ENCODE measurements around the gene KLHDC7A.

GRCh38 chr1:18527514-18527913 lies 46.8 kb downstream of the KLHDC7A start:
- TF ChIP-seq, protein P1, sequence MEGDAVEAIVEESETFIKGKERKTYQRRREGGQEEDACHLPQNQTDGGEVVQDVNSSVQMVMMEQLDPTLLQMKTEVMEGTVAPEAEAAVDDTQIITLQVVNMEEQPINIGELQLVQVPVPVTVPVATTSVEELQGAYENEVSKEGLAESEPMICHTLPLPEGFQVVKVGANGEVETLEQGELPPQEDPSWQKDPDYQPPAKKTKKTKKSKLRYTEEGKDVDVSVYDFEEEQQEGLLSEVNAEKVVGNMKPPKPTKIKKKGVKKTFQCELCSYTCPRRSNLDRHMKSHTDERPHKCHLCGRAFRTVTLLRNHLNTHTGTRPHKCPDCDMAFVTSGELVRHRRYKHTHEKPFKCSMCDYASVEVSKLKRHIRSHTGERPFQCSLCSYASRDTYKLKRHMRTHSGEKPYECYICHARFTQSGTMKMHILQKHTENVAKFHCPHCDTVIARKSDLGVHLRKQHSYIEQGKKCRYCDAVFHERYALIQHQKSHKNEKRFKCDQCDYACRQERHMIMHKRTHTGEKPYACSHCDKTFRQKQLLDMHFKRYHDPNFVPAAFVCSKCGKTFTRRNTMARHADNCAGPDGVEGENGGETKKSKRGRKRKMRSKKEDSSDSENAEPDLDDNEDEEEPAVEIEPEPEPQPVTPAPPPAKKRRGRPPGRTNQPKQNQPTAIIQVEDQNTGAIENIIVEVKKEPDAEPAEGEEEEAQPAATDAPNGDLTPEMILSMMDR (IDR thresholded peaks at IDR 0.05; ENCODE audit: insufficient read depth, low read length): no peak
- TF ChIP-seq POLR2AphosphoS5 (IDR thresholded peaks at IDR 0.05; ENCODE audit: low read depth) (no peak), SPI1 (IDR thresholded peaks at IDR 0.05; ENCODE audit: borderline replicate concordance, low read depth) (no peak), GABPA (IDR thresholded peaks at IDR 0.05; ENCODE audit: low read depth) (no peak)
